Vagina (tissue), 2 donors: ENCODE measurements around the gene MRTO4. TPM values are rescaled to one million over a fixed set of nuclear protein-coding genes. Genes with fewer than 3 reads are reported as not detected.

Experiments used
- DNase-seq, 2 donors: peaks; one replicate each; pipeline ENCODE4 v3.0.0-alpha.2; 2017; ENCODE audit errors: extremely low spot score in 2 of 2
- H3K27ac ChIP-seq: fragments of 200-600 bp; sonication (generic); one replicate; pipeline ENCODE4 v1.5.1; 2019
- H3K27me3 ChIP-seq: fragments of 200-600 bp; sonication (generic); one replicate; pipeline ENCODE4 v1.5.1; 2019
- H3K36me3 ChIP-seq, 2 donors: fragments of 200-600 bp; sonication (generic); one replicate each; pipeline ENCODE4 v1.5.1; 2017 to 2019
- H3K4me1 ChIP-seq: fragments of 200-600 bp; sonication (generic); one replicate; pipeline ENCODE4 v1.5.1; 2019
- H3K4me3 ChIP-seq, 2 donors: fragments of 200-600 bp; sonication (generic); 1 replicate in 1 of 2; 2 replicates in 1 of 2; pipeline ENCODE4 v1.5.1; 2016 to 2019
- H3K9me3 ChIP-seq: fragments of 200-600 bp; sonication (generic); one replicate; pipeline ENCODE4 v1.5.1; 2019
- POLR2A ChIP-seq, 2 donors: fragments of 450-650 bp; IDR thresholded peaks; one replicate each; pipeline ENCODE4 v1.6.1; 2017; ENCODE audit warnings: antibody characterized with exemption in 2 of 2, mild to moderate bottlenecking in 2 of 2, moderate library complexity in 2 of 2
- POLR2AphosphoS5 ChIP-seq, 2 donors: sonication (generic); formaldehyde crosslinking; IDR thresholded peaks; one replicate each; pipeline ENCODE4 v1.9.0; 2017; ENCODE audit warnings: antibody characterized with exemption in 2 of 2, mild to moderate bottlenecking in 2 of 2, low read depth in 1 of 2; ENCODE audit not compliant: insufficient read depth in 1 of 2
- intact Hi-C: fragments of 100-400 bp; cut with DNase I; formaldehyde crosslinking; loops from one replicate; pipeline ENCODE4 v1.15.1; 2023
- small RNA-seq: library from RNA; depleted of rRNA; stranded (forward); fragments of <200 nt; gene quantifications from one replicate; pipeline ENCODE3, GENCODE V24; 2016
- total RNA-seq: library from RNA; depleted of rRNA; stranded (reverse); fragments of >200 nt; gene quantifications from one replicate; pipeline ENCODE4 v1.2.3, GENCODE V29; 2016
- TF ChIP-seq, protein P1 (sequence below), 3 experiments: fragments of 450-650 bp in 2 of 3; fragments of 200-600 bp in 1 of 3; sonication (generic) in 1 of 3; IDR thresholded peaks; one replicate each; pipeline ENCODE4 v1.5.1; 2017 to 2019; ENCODE audit warnings: antibody characterized with exemption in 3 of 3, mild to moderate bottlenecking in 2 of 3, moderate library complexity in 2 of 3

Gene MRTO4
- total RNA-seq, 1 donor from 2014 or later = 19.2 TPM

DNA sequence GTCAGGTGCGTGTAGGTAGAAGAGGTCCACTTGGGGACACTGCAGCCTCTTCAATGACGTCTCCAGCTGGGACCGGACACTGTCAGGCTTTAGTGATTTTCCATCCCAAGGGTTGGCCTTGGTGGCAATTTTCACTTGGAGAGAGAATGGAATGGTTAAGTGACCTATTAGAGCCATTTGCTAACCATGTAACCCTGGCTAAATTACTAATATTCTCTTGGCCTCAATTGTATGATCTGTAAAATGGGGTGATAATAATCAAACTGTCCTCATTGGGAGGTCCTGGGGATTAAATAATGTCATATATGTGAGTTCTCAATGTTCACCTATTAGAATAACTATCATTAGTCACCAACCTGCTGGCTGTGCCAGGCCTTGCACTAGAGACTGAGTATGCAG, 56.9 kb downstream of the MRTO4 start:
- H3K36me3 ChIP-seq = peaks cover 0 to 53% of the 10 kb centered on the region in 2 donors
- TF ChIP-seq, protein P1, sequence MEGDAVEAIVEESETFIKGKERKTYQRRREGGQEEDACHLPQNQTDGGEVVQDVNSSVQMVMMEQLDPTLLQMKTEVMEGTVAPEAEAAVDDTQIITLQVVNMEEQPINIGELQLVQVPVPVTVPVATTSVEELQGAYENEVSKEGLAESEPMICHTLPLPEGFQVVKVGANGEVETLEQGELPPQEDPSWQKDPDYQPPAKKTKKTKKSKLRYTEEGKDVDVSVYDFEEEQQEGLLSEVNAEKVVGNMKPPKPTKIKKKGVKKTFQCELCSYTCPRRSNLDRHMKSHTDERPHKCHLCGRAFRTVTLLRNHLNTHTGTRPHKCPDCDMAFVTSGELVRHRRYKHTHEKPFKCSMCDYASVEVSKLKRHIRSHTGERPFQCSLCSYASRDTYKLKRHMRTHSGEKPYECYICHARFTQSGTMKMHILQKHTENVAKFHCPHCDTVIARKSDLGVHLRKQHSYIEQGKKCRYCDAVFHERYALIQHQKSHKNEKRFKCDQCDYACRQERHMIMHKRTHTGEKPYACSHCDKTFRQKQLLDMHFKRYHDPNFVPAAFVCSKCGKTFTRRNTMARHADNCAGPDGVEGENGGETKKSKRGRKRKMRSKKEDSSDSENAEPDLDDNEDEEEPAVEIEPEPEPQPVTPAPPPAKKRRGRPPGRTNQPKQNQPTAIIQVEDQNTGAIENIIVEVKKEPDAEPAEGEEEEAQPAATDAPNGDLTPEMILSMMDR (IDR thresholded peaks at IDR 0.05) = no peak
- no peak for TF ChIP-seq POLR2AphosphoS5 (IDR thresholded peaks at IDR 0.05; ENCODE audit: insufficient read depth in 1 of 2, low read depth in 1 of 2)
- no peak for TF ChIP-seq POLR2A (IDR thresholded peaks at IDR 0.05)
- H3K4me1 ChIP-seq = peaks cover 40% of the 10 kb centered on the region
- no peak for DNase-seq
- no peak overlapping the region for H3K27ac ChIP-seq
- intact Hi-C loops = no loop called here
- no peak overlapping the region for H3K4me3 ChIP-seq
- H3K9me3 ChIP-seq = no peaks in the 10 kb centered on the region
- H3K27me3 ChIP-seq = no peaks in the 10 kb centered on the region

DNA sequence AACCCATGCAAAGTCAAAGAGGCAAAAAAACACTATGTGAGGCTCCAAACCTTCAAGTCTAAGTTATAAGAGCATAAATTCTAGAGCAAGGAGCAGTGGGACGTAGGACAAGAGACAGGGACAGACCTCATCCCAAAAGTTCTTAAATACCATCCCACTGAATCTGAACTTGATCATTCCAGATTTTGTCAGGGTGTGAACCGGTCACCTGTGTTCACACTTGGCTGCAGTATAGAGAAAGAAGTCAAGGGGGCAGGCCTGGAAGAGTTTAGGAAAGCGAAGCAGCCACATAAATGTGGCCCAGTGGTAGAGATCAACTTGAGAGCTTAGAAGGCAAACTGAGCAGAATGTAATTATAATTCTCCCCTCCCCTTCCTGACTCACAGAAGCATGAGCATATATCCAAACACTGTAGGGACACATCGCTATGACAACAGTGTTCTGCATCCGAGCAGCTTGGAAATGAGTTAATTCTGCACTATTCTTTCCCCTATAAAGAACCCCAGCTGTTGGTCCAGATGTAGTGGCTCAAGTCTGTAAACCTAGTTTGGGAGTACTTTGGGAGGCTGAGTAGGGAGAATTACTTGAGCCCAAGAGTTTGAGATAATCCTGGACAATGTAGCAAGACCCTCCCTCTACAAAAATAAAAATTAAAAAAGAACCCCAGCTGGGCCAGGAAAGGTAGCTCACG, 57.7 kb downstream of the MRTO4 start:
- H3K4me3 ChIP-seq = no peak overlapping the region

More for the DNA sequence above, 57.7 kb downstream of the MRTO4 start:
- peaks cover 47% of the 10 kb centered on the region for H3K4me1 ChIP-seq
- no peak for TF ChIP-seq POLR2A (IDR thresholded peaks at IDR 0.05)
- TF ChIP-seq, protein P1 (IDR thresholded peaks at IDR 0.05) = no peak
- TF ChIP-seq POLR2AphosphoS5 (IDR thresholded peaks at IDR 0.05; ENCODE audit: insufficient read depth in 1 of 2, low read depth in 1 of 2) = no peak
- no peak overlapping the region for H3K27ac ChIP-seq
- no peaks in the 10 kb centered on the region for H3K9me3 ChIP-seq
- H3K27me3 ChIP-seq = no peaks in the 10 kb centered on the region
- H3K36me3 ChIP-seq = peaks cover 0 to 45% of the 10 kb centered on the region in 2 donors
- intact Hi-C loops = no loop called here
- DNase-seq = peak in 1 of 2 donors; percentile 55

Small RNAs within 50 kb of the gene (small RNA-seq; reads per million reads assigned to genes)
- not detected for gene RNU6-1099P

Other genes with a start within 250 kb of the MRTO4 start
- 157 TPM for gene UBR4, start 41.5 kb upstream of the MRTO4 start, total RNA-seq
- gene EMC1, start 281 bp upstream of the MRTO4 start, total RNA-seq = 28.0 TPM
- 4.2 TPM for gene AKR7A3, start 37.0 kb downstream of the MRTO4 start, total RNA-seq
- 63.8 TPM for gene AKR7A2, start 60.3 kb downstream of the MRTO4 start, total RNA-seq
- 21.4 TPM for gene SLC66A1, start 60.5 kb downstream of the MRTO4 start, total RNA-seq
- gene CAPZB, start 233.7 kb downstream of the MRTO4 start, total RNA-seq = 152 TPM